A673 (cell line): ENCODE data around the gene CELA2B.

Experiments
- CTCF ChIP-seq: fragments of 300-800, 200-600 bp; sonication (generic); conservative IDR thresholded peaks from 2 replicates; pipeline ENCODE4 v1.5.1; 2017; ENCODE audit warnings: low read depth, mild to moderate bottlenecking, antibody characterized with exemption, low read length, moderate library complexity, mixed read lengths
- EZH2 ChIP-seq: fragments of 200-600 bp; sonication (generic); IDR thresholded peaks from 2 replicates; pipeline ENCODE4 v1.6.1; 2017; ENCODE audit warnings: borderline replicate concordance, low read depth, mild to moderate bottlenecking, mixed read lengths, antibody characterized with exemption, low read length; ENCODE audit not compliant: poor library complexity, severe bottlenecking

- no peak for TF ChIP-seq CTCF
- TF ChIP-seq EZH2, result no peak
These were observed 1.0 kb downstream of the CELA2B start for GRCh38 chr1:15476927-15477326.
